H1 (cell line): ENCODE results near the gene PITPNC1. TPM values are rescaled to one million over a fixed set of nuclear protein-coding genes. Genes with fewer than 3 reads are reported as not detected.

Source experiments
- CTCF ChIA-PET: fragments of 300-600 bp; sonication (Branson Sonifier 250); formaldehyde crosslinking; loops from one replicate; lab custom pipeline; 2021; ENCODE audit not compliant: partially characterized antibody; lab: Charles Lee
- POLR2A ChIA-PET: fragments of 300-600 bp; sonication (Branson Sonifier 250); formaldehyde crosslinking; loops from one replicate; lab custom pipeline; 2021; ENCODE audit warnings: inconsistent platforms; ENCODE audit not compliant: partially characterized antibody; lab: Charles Lee
- DNase-seq, 2 experiments: peaks; one replicate each; pipeline versions ENCODE4 v3.0.0 to v3.0.0-alpha.2; 2010 to 2022; ENCODE audit warnings: low spot score in 2 of 2, low read depth in 1 of 2, mixed read lengths in 1 of 2
- FAIRE-seq: peaks from 2 replicates; lab custom pipeline; 2011; peaks lifted over from hg19 to GRCh38; lab: Jason Lieb, UNC
- H2AFZ ChIP-seq: 2 replicates; pipeline ENCODE4 v1.8.1; 2012; ENCODE audit warnings: low read length, inconsistent platforms
- H2AK5ac ChIP-seq: 2 replicates; pipeline ENCODE4 v1.6.1; 2013; ENCODE audit warnings: low read depth, low read length
- H2BK120ac ChIP-seq: replicated peaks from 2 replicates; pipeline ENCODE3; 2013; ENCODE audit warnings: low read depth, low read length, inconsistent platforms
- H2BK12ac ChIP-seq: 2 replicates; pipeline ENCODE4 v1.6.1; 2013; ENCODE audit warnings: low read depth, low read length
- H2BK15ac ChIP-seq: 2 replicates; pipeline ENCODE4 v1.6.1; 2013; ENCODE audit warnings: low read length
- H2BK20ac ChIP-seq: 2 replicates; pipeline ENCODE4 v1.6.1; 2013; ENCODE audit warnings: low read length
- H2BK5ac ChIP-seq: 2 replicates; pipeline ENCODE4 v1.6.1; 2013; ENCODE audit warnings: low read depth, low read length
- H3K14ac ChIP-seq: 2 replicates; pipeline ENCODE4 v1.6.1; 2013; ENCODE audit warnings: inconsistent platforms; ENCODE audit not compliant: insufficient read length
- H3K18ac ChIP-seq: 2 replicates; pipeline ENCODE4 v1.6.1; 2013; ENCODE audit warnings: low read length; ENCODE audit errors: extremely low read depth
- H3K23ac ChIP-seq: 2 replicates; pipeline ENCODE4 v1.6.1; 2013; ENCODE audit warnings: inconsistent platforms; ENCODE audit not compliant: insufficient read length
- H3K23me2 ChIP-seq: 2 replicates; pipeline ENCODE4 v1.6.1; 2013; ENCODE audit warnings: low read depth, low read length
- H3K27ac ChIP-seq: 2 replicates; pipeline ENCODE4 v1.6.1; 2011; ENCODE audit warnings: low read depth, low read length, inconsistent platforms
- H3K27me3 ChIP-seq, 4 experiments: replicated peaks in 1 of 4; 1 replicate in 1 of 4; 2 replicates in 3 of 4; pipeline versions ENCODE4 v1.6.1 to v1.8.1; 2011 to 2013; ENCODE audit warnings: low read length in 3 of 4, mild to moderate bottlenecking in 3 of 4, inconsistent platforms in 2 of 4, mixed read lengths in 2 of 4, moderate library complexity in 1 of 4; ENCODE audit not compliant: control insufficient read depth in 3 of 4, insufficient read depth in 3 of 4; ENCODE audit errors: extremely low read depth in 1 of 4
- H3K36me3 ChIP-seq, 4 experiments: 2 replicates each; pipeline versions ENCODE4 v1.6.1 to v1.8.1; 2011 to 2013; ENCODE audit warnings: mild to moderate bottlenecking in 4 of 4, low read length in 3 of 4, moderate library complexity in 2 of 4, control low read depth in 1 of 4, inconsistent platforms in 1 of 4; ENCODE audit not compliant: insufficient read depth in 4 of 4, control insufficient read depth in 2 of 4
- H3K4ac ChIP-seq: replicated peaks from 2 replicates; pipeline ENCODE3; 2013; ENCODE audit warnings: low read length, low read depth, mixed read lengths, inconsistent platforms; ENCODE audit not compliant: insufficient read length
- H3K4me1 ChIP-seq, 4 experiments: replicated peaks in 1 of 4; 1 replicate in 1 of 4; 2 replicates in 3 of 4; pipeline versions ENCODE4 v1.6.1 to v1.8.1; 2011 to 2013; ENCODE audit warnings: low read length in 3 of 4, inconsistent platforms in 2 of 4, mixed read lengths in 1 of 4; ENCODE audit not compliant: insufficient read depth in 4 of 4, control insufficient read depth in 3 of 4
- H3K4me2 ChIP-seq, 2 experiments: 2 replicates each; pipeline versions ENCODE4 v1.6.1 to v1.8.1; 2011 to 2013; ENCODE audit warnings: low read depth in 2 of 2, low read length in 2 of 2, control low read depth in 1 of 2, inconsistent platforms in 1 of 2, mild to moderate bottlenecking in 1 of 2; ENCODE audit not compliant: insufficient read depth in 1 of 2
- H3K4me3 ChIP-seq, 4 experiments: fragments of 200-600, 300-600 bp in 1 of 4; sonication (generic), shearing (Covaris generic), sonication (Bioruptor Twin) in 1 of 4; 2 replicates each; pipeline versions ENCODE4 v1.5.1 to v1.8.1; 2011 to 2016; ENCODE audit warnings: low read length in 4 of 4, low read depth in 3 of 4, control low read depth in 2 of 4, inconsistent platforms in 2 of 4, mild to moderate bottlenecking in 2 of 4, mixed read lengths in 1 of 4, moderate library complexity in 1 of 4; ENCODE audit not compliant: insufficient read depth in 2 of 4; ENCODE audit errors: extremely low read depth in 1 of 4
- H3K56ac ChIP-seq: replicated peaks from 2 replicates; pipeline ENCODE3; 2013; ENCODE audit warnings: low read depth, mild to moderate bottlenecking, mixed read lengths, low read length, inconsistent platforms; ENCODE audit not compliant: insufficient read length
- H3K79me1 ChIP-seq: 2 replicates; pipeline ENCODE4 v1.6.1; 2013; ENCODE audit warnings: low read depth, low read length, control low read depth
- H3K79me2 ChIP-seq, 2 experiments: 2 replicates each; pipeline versions ENCODE4 v1.6.1 to v1.8.1; 2012 to 2013; ENCODE audit warnings: low read length in 2 of 2, mild to moderate bottlenecking in 2 of 2, inconsistent platforms in 1 of 2; ENCODE audit not compliant: insufficient read depth in 2 of 2, control insufficient read depth in 1 of 2
- H3K9ac ChIP-seq, 4 experiments: replicated peaks in 1 of 4; 1 replicate in 1 of 4; 2 replicates in 3 of 4; pipeline versions ENCODE4 v1.6.1 to v1.8.1; 2011 to 2013; ENCODE audit warnings: low read depth in 3 of 4, low read length in 3 of 4, control low read depth in 2 of 4, mild to moderate bottlenecking in 2 of 4, moderate library complexity in 2 of 4, inconsistent platforms in 1 of 4; ENCODE audit errors: extremely low read depth in 1 of 4
- H3K9me3 ChIP-seq, 2 experiments: 2 replicates each; pipeline versions ENCODE4 v1.6.1 to v1.8.1; 2012 to 2013; ENCODE audit warnings: mild to moderate bottlenecking in 2 of 2, moderate library complexity in 2 of 2, control low read depth in 1 of 2, inconsistent platforms in 1 of 2, low read depth in 1 of 2, low read length in 1 of 2, mixed read lengths in 1 of 2; ENCODE audit not compliant: insufficient read depth in 2 of 2
- H4K20me1 ChIP-seq, 2 experiments: replicated peaks in 1 of 2; 2 replicates each; pipeline versions ENCODE3 to v1.8.1; 2011 to 2013; ENCODE audit warnings: inconsistent platforms in 2 of 2, low read length in 2 of 2, mild to moderate bottlenecking in 1 of 2; ENCODE audit not compliant: insufficient read depth in 2 of 2, control insufficient read depth in 1 of 2
- H4K5ac ChIP-seq: 2 replicates; pipeline ENCODE4 v1.6.1; 2013; ENCODE audit warnings: low read length, low read depth, mixed read lengths, inconsistent platforms; ENCODE audit not compliant: insufficient read length
- H4K8ac ChIP-seq: 2 replicates; pipeline ENCODE4 v1.8.0; 2013; ENCODE audit warnings: mild to moderate bottlenecking, moderate library complexity, low read length, inconsistent platforms; ENCODE audit not compliant: insufficient read depth; ENCODE audit errors: extremely low read depth
- H4K91ac ChIP-seq: replicated peaks from 2 replicates; pipeline ENCODE3; 2013; ENCODE audit warnings: low read length, mixed read lengths, inconsistent platforms; ENCODE audit not compliant: insufficient read length
- BACH1 ChIP-seq: IDR thresholded peaks from 2 replicates; pipeline ENCODE4 v1.6.1; 2012; ENCODE audit warnings: low read length, improper control_type of control experiment
- CBX5 ChIP-seq: fragments of 300-800, 300-1000 bp; sonication (generic); IDR thresholded peaks from 2 replicates; pipeline ENCODE4 v1.7.1; 2016; ENCODE audit warnings: antibody characterized with exemption, low read length, low read depth
- EGR1 ChIP-seq: IDR thresholded peaks from 2 replicates; pipeline ENCODE4 v1.6.1; 2011; ENCODE audit warnings: low read depth, low read length, borderline replicate concordance
- EZH2 ChIP-seq: fragments of 200-600 bp; sonication (generic); IDR thresholded peaks from 2 replicates; pipeline ENCODE4 v1.7.1; 2012; ENCODE audit warnings: low read depth, mild to moderate bottlenecking, moderate library complexity, low read length, inconsistent platforms; ENCODE audit not compliant: severe bottlenecking
- HDAC2 ChIP-seq, 2 experiments: fragments of 300-600 bp in 1 of 2; sonication (generic) in 1 of 2; IDR thresholded peaks; 2 replicates each; pipeline ENCODE4 v1.6.1; 2011 to 2012; ENCODE audit warnings: low read depth in 2 of 2, low read length in 2 of 2, mild to moderate bottlenecking in 2 of 2, moderate library complexity in 2 of 2, borderline replicate concordance in 1 of 2, inconsistent platforms in 1 of 2
- KDM1A ChIP-seq: fragments of 200-600, 300-600 bp; sonication (generic); IDR thresholded peaks from 2 replicates; pipeline ENCODE4 v1.7.1; 2016; ENCODE audit warnings: mild to moderate bottlenecking, low read length, borderline replicate concordance
- MAFK ChIP-seq: IDR thresholded peaks from 2 replicates; pipeline ENCODE4 v1.6.1; 2012; ENCODE audit warnings: low read depth, mild to moderate bottlenecking, improper control_type of control experiment, low read length
- MAX ChIP-seq: IDR thresholded peaks from 2 replicates; pipeline ENCODE4 v1.6.1; 2012; ENCODE audit warnings: inconsistent platforms
- POLR2A ChIP-seq, 2 experiments: IDR thresholded peaks; 1 replicate in 1 of 2; 2 replicates in 1 of 2; pipeline ENCODE4 v1.6.1; 2011; ENCODE audit warnings: low read depth in 2 of 2, low read length in 2 of 2, mild to moderate bottlenecking in 2 of 2; ENCODE audit errors: control extremely low read depth in 1 of 2
- RAD21 ChIP-seq, 2 experiments: IDR thresholded peaks in 1 of 2; conservative IDR thresholded peaks in 1 of 2; 2 replicates each; pipeline ENCODE4 v1.6.1; 2011; ENCODE audit warnings: low read depth in 2 of 2, low read length in 2 of 2, improper control_type of control experiment in 1 of 2, inconsistent platforms in 1 of 2, mild to moderate bottlenecking in 1 of 2, moderate library complexity in 1 of 2
- SAP30 ChIP-seq: fragments of 300-600 bp; sonication (generic); IDR thresholded peaks from 2 replicates; pipeline ENCODE4 v1.7.1; 2012; ENCODE audit warnings: low read length, moderate library complexity, mild to moderate bottlenecking, inconsistent platforms; ENCODE audit not compliant: insufficient read depth, insufficient replicate concordance
- SIX5 ChIP-seq: IDR thresholded peaks from 2 replicates; pipeline ENCODE4 v1.6.1; 2011; ENCODE audit warnings: mild to moderate bottlenecking, low read depth, low read length
- TCF12 ChIP-seq: IDR thresholded peaks from 2 replicates; pipeline ENCODE4 v1.6.1; 2011; ENCODE audit warnings: low read depth, mild to moderate bottlenecking, low read length
- TEAD4 ChIP-seq: IDR thresholded peaks from 2 replicates; pipeline ENCODE4 v1.6.1; 2012; ENCODE audit warnings: low read depth, low read length, inconsistent platforms, mixed read lengths
- WGBS, 2 experiments: shearing (Covaris generic) in 1 of 2; methylation state at CpG; one replicate each; pipeline versions ENCODE4 v1.1.6 to v1.1.7; 2013 to 2015; ENCODE audit warnings: low lambda C conversion rate in 2 of 2, mixed read lengths in 2 of 2, inconsistent platforms in 1 of 2, low coverage in 1 of 2, missing lambda C conversion rate in 1 of 2; ENCODE audit not compliant: insufficient replicate concordance in 2 of 2, insufficient coverage in 1 of 2, insufficient read length in 1 of 2; ENCODE audit errors: extremely low coverage in 1 of 2, missing lambda C conversion rate in 1 of 2; 5-methylcytosine and 5-hydroxymethylcytosine counted together
- polyA plus RNA-seq, 7 experiments: library from polyadenylated mRNA; depleted of rRNA in 3 of 7; stranded (reverse) in 5 of 7; unstranded in 2 of 7; fragments of >200 nt in 5 of 7; fragments of 200-250 nt in 2 of 7; gene quantifications; 1 replicate in 5 of 7; 2 replicates in 1 of 7; 4 replicates in 1 of 7; pipeline versions ENCODE4 v1.2.1 to v1.2.3, GENCODE V29; 2011 to 2013; ENCODE audit warnings: missing spikeins in 2 of 7, mixed read lengths in 2 of 7
- total RNA-seq: library from RNA; stranded (reverse); fragmentation: NEBNext Ultra II Directional; extraction: Animal tissue kit (Norgen Biotek cat#: 25700); gene quantifications from 2 replicates; pipeline ENCODE4 v1.2.1, GENCODE V29; 2021

Gene PITPNC1
- total and polyA plus RNA-seq, 2 of the 8 experiments (the other 6 are each of a cell fraction or from before 2014, with no cell fraction given): 17.6 to 54.7 TPM

DNA sequence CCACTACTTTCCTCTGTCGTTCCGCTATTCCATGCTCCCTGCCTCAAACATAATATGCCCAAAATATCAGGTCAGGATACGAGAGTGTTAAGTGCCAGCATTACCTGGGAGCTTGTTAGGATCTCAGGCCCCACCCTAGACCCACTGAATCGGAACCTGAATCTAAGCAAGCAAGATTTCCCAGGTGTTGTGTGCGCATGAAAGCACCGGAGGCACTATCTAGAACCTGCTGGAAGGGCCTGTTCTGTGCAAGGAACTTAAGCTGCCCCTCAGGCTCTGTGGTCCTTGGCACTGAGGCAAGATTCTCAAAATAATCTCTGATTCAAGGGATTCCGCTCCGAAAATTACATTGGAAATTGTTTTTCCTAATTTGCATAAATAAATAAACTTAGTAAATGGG, 233.0 kb downstream of the PITPNC1 start:
- no peak overlapping the region for H2BK5ac ChIP-seq
- H2BK12ac ChIP-seq: no peak overlapping the region
- no peak overlapping the region for H2AFZ ChIP-seq
- no peak for FAIRE-seq
- H4K20me1 ChIP-seq: no peaks in the 10 kb centered on the region
- no peak overlapping the region for H3K18ac ChIP-seq
- H3K4me3 ChIP-seq: no peak overlapping the region
- POLR2A ChIA-PET: no interaction called here
- H3K36me3 ChIP-seq: no peaks in the 10 kb centered on the region
- H4K91ac ChIP-seq: no peak overlapping the region
- no peak overlapping the region for H4K8ac ChIP-seq
- 97% methylated on average over 8 of the region's 8 CpGs; no CpG with 5 or more reads in 1 of the 2 experiments for WGBS, 2 experiments
- H3K27ac ChIP-seq: no peak overlapping the region
- H3K23me2 ChIP-seq: peaks cover 2% of the 10 kb centered on the region; the same call in 1 of the 2 replicates
- H3K14ac ChIP-seq: no peak overlapping the region
- CTCF ChIA-PET: interaction anchor here (0.6 to 4.0 kb wide), 6 partner anchors 20 to 224 kb away, joined by 3 to 15 read pairs (median 4); no protein-coding TSS in a partner anchor
- H2BK15ac ChIP-seq: no peak overlapping the region
- H3K4me1 ChIP-seq: peaks cover 0 to 4% (median 0%) of the 10 kb centered on the region in 4 experiments; a peak in 3 of 7 replicates
- no peaks in the 10 kb centered on the region for H3K27me3 ChIP-seq
- H2BK120ac ChIP-seq: no peak overlapping the region
- H4K5ac ChIP-seq: no peak overlapping the region
- H2AK5ac ChIP-seq: no peak overlapping the region
- H3K56ac ChIP-seq: no peak overlapping the region
- no peaks in the 10 kb centered on the region; the same call in 1 of the 2 replicates for H3K79me1 ChIP-seq
- H3K9ac ChIP-seq: no peak overlapping the region
- H3K4me2 ChIP-seq: no peak overlapping the region
- no peak overlapping the region for H2BK20ac ChIP-seq
- no peak for DNase-seq
- no peak overlapping the region for H3K23ac ChIP-seq
- H3K9me3 ChIP-seq: no peaks in the 10 kb centered on the region
- H3K4ac ChIP-seq: no peak overlapping the region
- no peaks in the 10 kb centered on the region for H3K79me2 ChIP-seq
- TF ChIP-seq EGR1 (no peak), TEAD4 (no peak), TCF12 (no peak), EZH2 (no peak), HDAC2 (IDR thresholded peaks at IDR 0.05; ENCODE audit: borderline replicate concordance in 1 of 2, low read depth in 2 of 2, low read length in 2 of 2) (no peak), RAD21 (IDR thresholded peaks at IDR 0.05 in 1 of 2, conservative IDR thresholded peaks at IDR 0.05 in 1 of 2; ENCODE audit: low read depth in 2 of 2, low read length in 2 of 2) (no peak; a peak in 1 of 4 replicates), SIX5 (no peak), KDM1A (no peak), POLR2A (IDR thresholded peaks at IDR 0.05; ENCODE audit: control extremely low read depth in 1 of 2, low read depth in 2 of 2, low read length in 2 of 2) (no peak), MAFK (no peak), BACH1 (no peak), SAP30 (no peak), MAX (no peak), CBX5 (no peak)
